C4-2B (cell line): ENCODE measurements around the gene PFKP.

Experiments
- H3K27ac ChIP-seq: fragments of 450-650 bp; 2 replicates; pipeline ENCODE4 v1.5.1; 2017
- ZFX ChIP-seq: fragments of 450-650 bp; IDR thresholded peaks from 2 replicates; pipeline ENCODE4 v1.6.1; 2017
- TF ChIP-seq, protein P1 (sequence below): fragments of 450-650 bp; conservative IDR thresholded peaks from 2 replicates; pipeline ENCODE4 v1.5.1; 2017; ENCODE audit warnings: mild to moderate bottlenecking

PFKP gene

DNA sequence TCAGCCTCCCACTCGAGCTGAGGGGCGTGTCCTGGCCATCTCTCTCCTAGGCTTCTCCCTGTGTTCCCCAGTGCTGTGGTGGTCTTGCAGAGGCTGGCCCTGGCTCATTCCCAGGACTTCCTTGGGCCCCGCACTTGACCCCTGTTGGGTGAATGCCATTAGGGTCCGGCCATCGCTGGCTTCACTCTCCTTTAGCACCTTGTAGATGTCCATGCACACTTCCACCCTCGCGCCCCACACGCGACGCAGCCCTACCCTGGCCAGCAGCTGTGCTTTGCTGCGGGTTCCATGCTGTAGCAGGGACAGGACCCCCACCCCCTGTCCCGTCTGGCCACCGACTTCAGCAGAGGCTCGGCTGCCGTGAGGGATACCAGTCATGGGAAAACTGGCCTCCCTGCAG, 58.9 kb downstream of the PFKP start:
- TF ChIP-seq, protein P1, sequence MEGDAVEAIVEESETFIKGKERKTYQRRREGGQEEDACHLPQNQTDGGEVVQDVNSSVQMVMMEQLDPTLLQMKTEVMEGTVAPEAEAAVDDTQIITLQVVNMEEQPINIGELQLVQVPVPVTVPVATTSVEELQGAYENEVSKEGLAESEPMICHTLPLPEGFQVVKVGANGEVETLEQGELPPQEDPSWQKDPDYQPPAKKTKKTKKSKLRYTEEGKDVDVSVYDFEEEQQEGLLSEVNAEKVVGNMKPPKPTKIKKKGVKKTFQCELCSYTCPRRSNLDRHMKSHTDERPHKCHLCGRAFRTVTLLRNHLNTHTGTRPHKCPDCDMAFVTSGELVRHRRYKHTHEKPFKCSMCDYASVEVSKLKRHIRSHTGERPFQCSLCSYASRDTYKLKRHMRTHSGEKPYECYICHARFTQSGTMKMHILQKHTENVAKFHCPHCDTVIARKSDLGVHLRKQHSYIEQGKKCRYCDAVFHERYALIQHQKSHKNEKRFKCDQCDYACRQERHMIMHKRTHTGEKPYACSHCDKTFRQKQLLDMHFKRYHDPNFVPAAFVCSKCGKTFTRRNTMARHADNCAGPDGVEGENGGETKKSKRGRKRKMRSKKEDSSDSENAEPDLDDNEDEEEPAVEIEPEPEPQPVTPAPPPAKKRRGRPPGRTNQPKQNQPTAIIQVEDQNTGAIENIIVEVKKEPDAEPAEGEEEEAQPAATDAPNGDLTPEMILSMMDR, result no peak
- no peak for TF ChIP-seq ZFX
- H3K27ac ChIP-seq, result no peak overlapping the region

DNA sequence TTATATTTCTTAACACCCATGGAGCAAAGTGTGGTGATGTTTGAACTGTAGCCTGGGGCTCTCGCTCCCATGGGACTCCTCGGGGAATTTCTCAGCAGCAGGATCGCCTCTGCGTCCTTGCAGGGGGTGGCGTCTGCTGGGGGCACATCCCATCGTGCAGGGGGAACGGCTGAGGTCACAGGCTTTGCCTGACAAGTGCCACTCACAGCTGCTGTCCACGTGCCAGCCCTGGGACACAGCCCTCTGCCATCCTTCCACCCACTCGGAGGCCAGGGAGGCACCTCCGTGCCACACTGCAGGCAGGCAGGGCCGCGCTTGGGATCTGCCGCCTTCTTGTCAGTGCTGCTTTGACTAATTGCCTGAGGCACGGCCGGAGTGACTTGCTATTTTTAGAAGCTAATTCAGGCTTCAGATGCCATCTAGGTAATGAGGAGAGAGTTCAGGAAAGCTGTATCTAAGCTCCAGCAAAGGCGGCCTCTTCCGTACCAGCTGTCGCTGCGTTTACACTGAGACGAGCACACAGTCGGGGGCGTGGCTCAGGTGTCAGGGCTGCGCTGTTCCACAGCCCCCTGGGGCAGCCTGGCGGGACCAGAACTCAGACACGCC, 59.5 kb downstream of the PFKP start:
- H3K27ac ChIP-seq, result no peak overlapping the region
- TF ChIP-seq, protein P1, result no peak
- no peak for TF ChIP-seq ZFX

DNA sequence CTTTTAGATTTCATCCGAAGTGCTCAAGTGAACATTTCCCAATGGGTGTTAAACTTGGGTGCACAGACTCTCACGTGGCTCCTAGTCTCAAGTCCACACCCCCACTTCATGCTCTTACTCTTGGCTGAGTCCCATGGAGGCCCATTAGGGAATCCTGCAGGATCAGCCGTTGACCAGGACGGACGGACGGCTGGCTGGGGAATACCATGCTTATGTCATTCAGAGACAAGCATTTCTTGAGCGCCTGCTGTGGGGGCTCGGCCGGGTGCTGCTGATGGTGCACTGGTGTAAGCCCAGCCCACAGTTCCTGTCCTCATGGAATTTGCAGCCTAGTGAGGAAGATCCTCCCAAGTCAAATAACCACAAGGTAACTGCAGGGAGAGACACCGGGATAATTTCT, 60.6 kb downstream of the PFKP start:
- TF ChIP-seq, protein P1, result no peak
- no peak for TF ChIP-seq ZFX
- no peak overlapping the region for H3K27ac ChIP-seq

GRCh38 chr10:3128379-3129130, 61.2 kb downstream of the PFKP start:
- no peak overlapping the region for H3K27ac ChIP-seq
- TF ChIP-seq, protein P1, result no peak
- TF ChIP-seq ZFX, result no peak

GRCh38 chr10:3129581-3130340, 62.4 kb downstream of the PFKP start:
- no peak overlapping the region for H3K27ac ChIP-seq

DNA sequence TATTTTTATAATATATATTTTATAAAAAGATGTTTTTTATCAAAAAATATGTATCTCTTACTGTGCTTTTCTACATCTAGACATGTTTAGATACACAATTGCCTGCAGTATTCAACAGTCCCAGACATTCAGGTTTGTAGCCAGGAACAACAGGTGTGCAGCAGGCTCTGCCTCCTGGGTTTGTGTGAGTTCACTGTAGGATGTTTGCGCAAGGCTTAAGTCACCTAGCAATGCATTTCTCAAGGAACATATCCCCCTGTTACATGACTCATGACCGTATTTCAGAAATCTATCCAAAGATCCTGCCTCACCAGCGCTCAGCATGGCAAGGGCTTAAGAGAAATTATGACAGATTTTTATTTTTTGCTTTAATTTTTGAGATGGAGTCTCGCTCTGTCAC, 63.8 kb downstream of the PFKP start:
- H3K27ac ChIP-seq, result no peak overlapping the region
- no peak for TF ChIP-seq ZFX
- TF ChIP-seq, protein P1, result no peak

More at GRCh38 chr10:3129581-3130340, 62.4 kb downstream of the PFKP start:
- TF ChIP-seq ZFX, result no peak
- TF ChIP-seq, protein P1, result no peak
